ENCODE measurements around the gene NONO. TPM values are rescaled to one million over a fixed set of nuclear protein-coding genes. Genes with fewer than 3 reads are reported as not detected.
"Not testable (repeated sequence)": the region's sequence is repeated elsewhere in the genome, so short reads cannot be mapped to it uniquely, and the experiment has no call there.

NONO gene
- total RNA-seq, 1 donor from 2014 or later, result 353 TPM

DNA sequence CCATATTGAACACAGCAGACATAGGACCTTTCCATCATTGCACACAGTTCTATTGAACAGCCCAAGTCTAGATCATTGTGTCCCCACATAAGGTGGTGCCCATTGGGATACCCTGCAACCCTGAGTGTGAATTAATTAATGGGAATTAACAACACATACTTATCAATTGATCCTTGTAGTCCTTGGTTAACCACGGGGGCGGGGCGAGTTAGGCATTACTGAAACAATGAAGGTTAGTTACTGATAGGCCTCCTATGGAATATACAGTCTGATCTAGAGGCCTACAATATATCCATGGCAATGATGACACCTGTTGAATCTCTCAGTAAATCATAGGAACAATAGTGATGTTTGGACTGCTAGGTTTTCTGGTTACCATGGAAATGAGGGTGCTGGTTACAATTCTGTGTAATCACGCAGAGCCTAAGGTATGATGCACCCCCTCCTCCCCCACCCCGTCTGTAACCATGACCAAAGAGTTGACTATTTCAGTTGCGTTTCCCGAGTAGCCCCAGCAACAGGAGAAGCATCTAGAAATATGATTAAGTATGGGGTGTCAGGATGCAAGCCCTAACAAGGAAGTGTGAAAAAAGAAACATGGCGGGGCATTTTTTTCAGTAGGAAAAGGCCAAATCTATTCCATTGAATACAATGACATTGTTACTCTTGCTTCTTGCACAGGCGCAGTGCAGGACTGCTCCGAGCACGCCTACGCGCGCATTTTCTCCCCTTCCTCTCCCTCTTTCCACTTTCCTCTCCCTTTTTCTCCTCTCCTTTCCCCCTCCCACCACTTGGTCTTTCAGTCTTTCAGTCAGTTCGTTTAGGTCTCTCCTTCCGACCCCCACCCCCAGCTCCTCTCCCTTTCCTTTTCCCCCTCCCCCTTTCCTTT, 677 bp upstream of the NONO start:
- peak; percentile 40 to 61 for DNase-seq (ENCODE audit: low read depth in 2 of 2)

DNA sequence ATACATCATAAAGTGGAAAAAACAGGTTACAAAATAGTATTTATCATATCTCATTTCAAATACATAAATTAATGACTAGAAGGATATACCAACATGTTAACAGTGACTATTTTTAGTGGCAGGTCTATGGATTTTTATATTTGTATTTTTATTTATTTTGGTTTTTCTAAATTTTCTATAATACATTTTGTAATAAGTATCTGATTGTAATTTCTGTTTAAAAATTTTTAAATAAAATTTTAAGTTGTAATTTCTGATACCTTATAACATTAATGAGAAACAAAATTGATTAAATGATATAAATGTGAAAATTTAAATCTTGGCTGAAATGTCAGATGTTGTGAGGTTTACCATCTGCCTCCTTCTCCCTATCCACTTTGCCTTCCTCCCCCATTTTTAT, 2.5 kb downstream of the NONO start:
- no peak for DNase-seq (ENCODE audit: low read depth in 2 of 2)

DNA sequence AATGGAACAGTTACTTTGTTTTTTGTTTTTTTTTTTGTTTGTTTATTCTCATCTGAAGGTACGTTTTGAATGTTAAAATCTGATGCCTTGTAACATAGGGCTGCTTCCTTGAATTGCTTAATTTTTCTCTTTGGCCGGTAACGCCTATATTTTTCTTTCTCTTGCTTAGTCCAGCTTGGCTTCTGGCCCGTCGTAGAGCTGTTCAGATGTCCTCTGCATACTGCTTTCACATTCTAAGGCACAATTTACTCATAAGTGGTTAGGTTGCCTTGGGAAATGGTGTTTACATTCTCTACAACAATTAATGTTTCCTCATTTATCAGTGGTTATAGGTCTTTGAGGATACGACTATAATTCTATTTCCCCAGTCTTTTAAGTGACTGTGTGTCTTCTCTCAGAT, 7.9 kb downstream of the NONO start:
- no peak for DNase-seq (ENCODE audit: low read depth in 2 of 2)

DNA sequence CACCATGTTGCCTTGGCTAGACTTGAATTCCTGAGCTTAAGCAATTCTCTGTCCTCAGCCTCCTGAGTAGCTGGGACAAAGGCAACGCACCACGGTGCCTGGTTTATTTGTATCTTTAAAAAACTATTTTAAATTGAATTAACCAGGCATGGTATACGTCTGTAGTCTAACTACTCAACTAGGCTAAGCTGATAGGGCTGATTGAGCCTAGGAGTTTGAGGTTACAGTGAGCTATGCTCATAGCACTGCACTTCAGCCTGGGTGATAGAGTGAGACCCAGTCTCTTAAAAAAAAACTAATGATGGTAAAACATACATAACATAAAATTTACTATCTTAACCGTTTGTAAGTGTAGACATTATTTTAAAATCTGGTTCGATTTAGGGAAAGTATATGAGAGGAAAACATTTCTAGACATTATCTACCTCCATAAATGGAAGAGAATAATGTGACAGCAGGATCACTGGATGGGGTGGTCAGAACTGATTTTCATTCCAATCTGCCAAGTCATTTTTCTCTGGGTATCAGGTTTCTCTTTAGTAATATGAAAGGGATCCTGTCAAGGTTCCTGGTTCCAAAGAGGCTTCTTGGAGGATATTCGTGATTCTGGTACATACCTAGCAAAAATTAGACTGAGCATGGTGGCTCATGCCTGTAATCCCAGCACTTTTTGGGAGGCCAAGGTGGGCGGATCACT, 9.4 kb downstream of the NONO start:
- no peak for DNase-seq (ENCODE audit: low read depth in 2 of 2)

DNA sequence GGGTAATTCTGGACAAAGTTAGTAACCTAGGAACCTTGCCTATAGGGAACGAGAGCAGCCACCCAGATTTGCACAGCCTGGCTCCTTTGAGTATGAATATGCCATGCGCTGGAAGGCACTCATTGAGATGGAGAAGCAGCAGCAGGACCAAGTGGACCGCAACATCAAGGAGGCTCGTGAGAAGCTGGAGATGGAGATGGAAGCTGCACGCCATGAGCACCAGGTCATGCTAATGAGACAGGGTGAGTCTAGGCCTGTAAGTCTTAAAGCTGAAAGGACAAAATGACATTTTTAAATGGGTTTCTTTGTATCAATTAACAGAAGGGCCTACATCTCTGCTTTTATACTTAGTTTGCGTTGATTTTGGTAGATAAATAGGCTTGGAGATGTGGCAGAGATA, 13.4 kb downstream of the NONO start:
- no peak for DNase-seq (ENCODE audit: low read depth in 2 of 2)

DNA sequence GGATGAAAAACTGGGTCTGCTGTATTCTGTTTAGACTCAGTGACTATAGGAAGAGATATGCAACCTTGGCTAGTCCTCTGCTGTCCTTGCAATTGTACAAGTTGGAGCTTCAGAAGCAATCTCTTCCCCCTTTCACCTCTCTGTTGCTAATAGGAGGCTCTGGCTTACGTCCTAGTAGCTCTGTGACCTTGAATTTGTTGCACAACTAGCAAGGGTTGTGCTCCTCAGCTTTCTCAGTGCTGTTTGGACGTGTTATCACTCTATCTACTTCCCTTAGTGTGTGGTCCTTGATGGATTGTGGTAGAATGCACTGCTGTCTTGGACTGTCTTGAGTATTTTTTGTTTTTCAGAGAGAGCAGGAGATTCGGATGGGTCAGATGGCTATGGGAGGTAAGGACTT, 14.7 kb downstream of the NONO start:
- DNase-seq (ENCODE audit: low read depth in 2 of 2), result no peak

DNA sequence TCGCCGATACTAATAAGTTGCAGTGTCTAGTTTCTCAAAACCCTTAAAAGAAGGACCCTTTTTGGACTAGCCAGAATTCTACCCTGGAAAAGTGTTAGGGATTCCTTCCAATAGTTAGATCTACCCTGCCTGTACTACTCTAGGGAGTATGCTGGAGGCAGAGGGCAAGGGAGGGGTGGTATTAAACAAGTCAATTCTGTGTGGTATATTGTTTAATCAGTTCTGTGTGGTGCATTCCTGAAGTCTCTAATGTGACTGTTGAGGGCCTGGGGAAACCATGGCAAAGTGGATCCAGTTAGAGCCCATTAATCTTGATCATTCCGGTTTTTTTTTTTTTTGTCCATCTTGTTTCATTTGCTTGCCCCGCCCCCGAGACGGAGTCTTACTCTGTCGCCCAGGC, 16.6 kb downstream of the NONO start:
- not testable (repeated sequence) for DNase-seq (ENCODE audit: low read depth in 2 of 2)

DNA sequence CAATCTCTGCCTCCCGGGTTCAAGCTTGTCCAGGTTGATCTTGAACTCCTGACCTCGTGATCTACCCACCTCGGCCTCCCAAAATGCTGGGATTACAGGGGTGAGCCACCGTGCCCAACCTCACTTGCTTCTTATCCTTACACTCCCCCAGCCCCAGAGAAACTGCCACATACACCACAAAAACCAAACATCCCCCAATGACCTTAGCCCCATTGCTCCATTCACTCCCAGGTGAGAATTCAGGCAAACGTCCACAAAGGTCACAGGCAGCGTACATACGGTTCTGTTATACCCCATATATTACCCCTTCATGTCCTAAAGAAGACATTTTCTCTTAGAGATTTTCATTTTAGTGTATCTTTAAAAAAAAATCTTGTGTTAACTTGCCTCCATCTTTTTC, 17.1 kb downstream of the NONO start:
- DNase-seq (ENCODE audit: low read depth in 2 of 2), result not testable (repeated sequence)

DNA sequence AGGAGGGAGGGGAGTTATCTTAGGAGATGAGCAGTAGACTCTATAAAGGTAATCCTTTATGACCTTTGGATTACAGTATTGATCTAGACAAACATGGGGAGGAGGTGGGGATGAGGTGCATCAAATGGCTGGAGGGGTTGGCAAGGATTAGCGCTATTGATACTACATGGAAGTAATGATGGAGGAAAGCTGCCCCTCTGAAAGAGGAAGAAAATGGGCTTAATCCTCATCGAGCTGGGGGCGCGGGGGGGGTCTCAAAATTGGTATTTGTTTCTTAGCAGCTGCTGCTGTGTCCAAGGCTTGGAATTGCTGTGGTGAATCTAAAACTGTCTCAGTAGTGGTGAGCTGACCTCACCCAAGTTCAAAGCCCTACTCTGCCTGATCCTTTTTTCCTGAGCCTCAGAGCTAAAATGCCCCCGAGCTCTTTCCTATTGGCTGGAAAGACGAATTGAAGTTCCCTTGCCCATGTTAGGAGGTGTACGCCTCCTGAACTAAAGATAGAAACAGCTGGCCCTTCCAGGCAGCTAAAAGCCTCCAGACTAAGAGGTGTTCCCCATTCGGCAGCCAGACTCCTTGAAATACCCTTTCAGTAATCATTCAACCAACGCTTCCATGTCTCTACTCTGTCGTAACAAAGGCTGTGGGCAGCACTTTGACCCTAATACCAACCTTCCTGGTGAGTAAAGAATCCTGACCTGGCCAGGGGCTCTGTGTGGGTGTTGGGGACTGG, 17.9 kb downstream of the NONO start, which contains the start of gene ITGB1BP2:
Gene ITGB1BP2 (plus strand): TSS at position 556 of the 730 bp plus-strand sequence. CDS start 57 bp downstream, at position 613.
- DNase-seq (ENCODE audit: low read depth in 2 of 2), result no peak

DNA sequence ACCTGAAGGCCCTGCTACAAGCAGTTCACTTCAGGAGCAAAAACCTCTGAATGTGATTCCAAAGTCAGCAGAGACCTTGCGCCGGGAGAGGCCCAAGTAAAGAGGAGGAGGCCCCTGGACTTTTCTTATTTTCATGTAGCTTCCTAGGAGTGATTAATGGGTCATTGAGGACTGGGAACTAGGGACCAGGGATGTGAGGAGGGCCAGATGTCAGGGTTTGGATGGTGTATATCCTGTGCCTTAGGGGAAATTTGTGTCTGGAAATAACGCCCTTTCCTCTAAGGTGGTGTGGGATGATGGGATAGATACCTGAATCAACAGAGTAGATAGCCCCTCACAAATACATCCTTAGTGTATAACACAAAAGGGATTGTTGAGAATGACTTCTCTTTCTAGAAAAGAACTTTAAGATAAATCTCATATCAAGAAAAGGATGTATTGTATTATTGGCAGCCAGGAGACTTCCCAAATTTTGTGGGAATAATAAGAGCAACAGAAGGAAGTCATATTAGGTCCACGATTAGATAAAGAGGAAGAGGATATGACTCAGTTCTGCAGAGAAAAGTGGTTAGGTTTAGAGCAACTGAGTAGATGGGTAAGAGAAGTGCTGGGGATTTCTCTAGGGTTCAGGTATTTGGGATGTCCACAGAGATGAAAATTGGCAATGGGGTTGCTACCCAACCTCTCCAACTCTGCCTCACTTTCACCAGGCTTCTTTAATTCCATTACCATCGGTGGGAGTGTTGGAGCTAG, 19.2 kb downstream of the NONO start:
- peak in 1 of 2 donors; percentile 28 for DNase-seq (ENCODE audit: low read depth in 2 of 2)

DNA sequence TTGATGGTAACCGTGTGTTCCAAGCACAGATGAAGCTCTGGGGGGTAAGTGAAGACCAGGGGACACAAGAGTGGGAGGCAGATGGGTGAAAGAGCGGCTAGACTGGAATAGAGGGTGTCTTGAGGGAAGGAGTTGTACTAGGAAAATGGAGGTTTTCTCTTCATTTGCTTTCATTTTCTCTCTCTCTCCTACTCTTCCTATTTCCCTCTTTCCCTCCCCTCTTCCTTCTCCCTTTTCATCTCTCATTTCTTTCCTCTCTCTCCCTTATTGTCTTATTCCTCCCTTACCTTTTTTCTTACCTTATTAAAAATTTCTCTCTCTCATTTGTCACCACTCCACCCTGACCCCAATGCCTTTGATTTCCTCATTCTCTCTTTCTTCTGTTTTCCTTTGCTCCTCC, 21.1 kb downstream of the NONO start:
- DNase-seq (ENCODE audit: low read depth in 2 of 2), result no peak

DNA sequence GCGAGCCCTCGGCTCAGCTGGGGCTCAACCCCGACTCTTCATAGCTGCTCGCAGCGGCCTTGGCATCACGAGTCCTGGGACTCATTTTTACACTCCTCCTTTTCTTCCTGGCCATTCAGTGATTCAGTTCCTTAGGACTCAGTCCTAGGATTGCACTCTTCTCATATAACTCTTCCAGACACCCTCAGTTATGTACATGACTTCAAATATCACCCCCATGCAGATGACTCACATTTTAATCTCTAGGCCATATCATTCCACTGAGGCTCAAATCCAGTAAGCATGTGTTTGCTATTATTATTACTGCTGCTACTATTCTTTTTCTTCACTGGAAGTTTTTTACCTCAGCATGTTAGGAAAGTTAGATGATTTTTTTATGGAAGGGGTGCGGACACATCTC, 32.5 kb downstream of the NONO start:
- no peak for DNase-seq (ENCODE audit: low read depth in 2 of 2)

DNA sequence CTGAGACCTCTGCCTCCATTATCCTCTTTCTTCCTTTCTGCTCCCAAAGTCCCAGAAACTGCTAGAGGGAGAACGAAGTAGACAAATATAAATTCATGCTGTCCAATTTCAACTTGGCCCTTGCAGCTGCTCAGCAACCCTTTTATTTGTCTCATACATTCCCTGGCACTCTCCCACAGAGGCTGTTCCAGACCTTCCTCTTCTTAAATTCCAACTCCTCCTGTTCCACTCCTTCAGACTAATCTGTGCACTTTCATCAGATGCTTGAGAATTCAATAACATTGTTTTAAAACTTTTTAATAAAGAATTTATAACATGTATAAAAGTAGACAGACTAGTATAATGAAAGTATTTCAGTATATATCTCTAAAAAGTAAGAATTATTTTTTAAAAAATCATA, 33.5 kb downstream of the NONO start:
- DNase-seq (ENCODE audit: low read depth in 2 of 2), result not testable (repeated sequence)

DNA sequence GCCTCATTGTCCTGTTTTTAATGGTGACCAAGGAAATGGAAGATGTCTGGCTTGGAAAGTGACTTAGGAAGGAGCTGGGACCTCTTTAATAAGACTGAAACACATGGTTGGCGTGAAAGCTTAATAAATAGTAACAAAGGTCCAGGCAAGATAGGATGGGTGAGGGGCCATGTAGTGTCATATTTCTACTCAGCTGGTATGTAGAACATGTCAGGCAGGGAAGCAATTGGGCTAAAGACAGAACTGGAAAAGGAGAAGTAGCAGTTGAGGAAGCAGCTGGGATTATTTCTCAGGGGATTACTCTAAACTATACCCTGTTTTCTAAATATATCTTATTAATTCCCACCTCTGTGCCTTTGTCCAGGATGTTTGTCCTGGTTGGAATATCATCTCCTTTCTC, 36.7 kb downstream of the NONO start:
- no peak for DNase-seq (ENCODE audit: low read depth in 2 of 2)

DNA sequence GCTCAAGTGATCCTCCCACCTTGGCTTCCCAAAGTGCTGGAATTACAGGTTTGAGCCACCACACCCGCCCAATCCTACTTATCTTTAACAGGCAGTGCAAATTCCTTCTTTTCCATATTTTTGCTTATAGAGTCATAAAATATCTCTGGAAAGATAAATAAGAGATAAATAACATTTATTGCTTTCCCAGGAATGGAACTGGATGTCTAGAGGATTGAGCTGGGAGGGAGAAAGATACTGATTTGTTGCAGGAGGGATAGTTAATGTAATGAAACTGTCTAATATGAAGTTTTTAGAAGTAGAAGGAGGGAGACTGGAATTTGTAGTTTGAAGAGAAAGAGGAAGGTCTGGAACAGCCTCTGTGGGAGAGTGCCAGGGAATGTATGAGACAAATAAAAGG, 38.3 kb downstream of the NONO start:
- no peak for DNase-seq (ENCODE audit: low read depth in 2 of 2)

DNA sequence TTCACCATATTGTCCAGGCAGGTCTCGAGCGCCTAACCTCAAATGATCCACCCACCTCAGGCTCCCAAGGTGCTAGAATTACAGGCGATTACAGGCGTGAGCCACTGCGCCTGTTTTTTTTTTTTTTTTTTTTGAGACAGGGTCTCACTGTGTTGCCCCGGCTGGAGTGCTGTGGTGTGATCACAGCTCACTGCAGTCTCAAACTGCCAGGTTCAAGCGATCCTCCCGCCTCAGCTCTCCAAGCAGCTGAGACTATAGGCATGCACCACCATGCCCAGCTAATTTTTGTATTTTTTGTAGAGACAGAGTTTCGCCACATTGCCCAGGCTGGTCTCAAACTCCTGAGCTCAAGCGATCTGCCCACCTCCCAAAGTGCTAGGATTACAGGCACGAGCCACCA, 41.0 kb downstream of the NONO start:
- not testable (repeated sequence) for DNase-seq (ENCODE audit: low read depth in 2 of 2)

DNA sequence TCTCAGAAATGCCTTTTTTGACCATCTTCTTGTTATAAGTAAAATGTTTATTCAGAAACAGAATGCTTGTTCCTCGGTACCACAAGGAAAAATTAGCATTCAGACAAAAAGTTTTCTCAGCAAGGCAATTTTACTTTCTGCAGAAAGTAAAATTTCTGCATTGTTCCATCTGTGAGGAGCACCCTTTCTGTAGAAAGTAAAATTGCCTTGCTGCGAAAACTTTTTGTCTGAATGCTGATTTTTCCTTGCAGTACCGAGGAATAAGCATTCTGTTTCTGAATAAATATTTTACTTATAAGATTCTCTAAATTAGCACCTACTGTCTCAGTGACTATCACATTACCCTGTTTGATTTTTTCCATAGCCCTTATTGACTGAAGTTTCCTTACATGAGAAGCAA, 43.0 kb downstream of the NONO start:
- DNase-seq (ENCODE audit: low read depth in 2 of 2), result no peak

DNA sequence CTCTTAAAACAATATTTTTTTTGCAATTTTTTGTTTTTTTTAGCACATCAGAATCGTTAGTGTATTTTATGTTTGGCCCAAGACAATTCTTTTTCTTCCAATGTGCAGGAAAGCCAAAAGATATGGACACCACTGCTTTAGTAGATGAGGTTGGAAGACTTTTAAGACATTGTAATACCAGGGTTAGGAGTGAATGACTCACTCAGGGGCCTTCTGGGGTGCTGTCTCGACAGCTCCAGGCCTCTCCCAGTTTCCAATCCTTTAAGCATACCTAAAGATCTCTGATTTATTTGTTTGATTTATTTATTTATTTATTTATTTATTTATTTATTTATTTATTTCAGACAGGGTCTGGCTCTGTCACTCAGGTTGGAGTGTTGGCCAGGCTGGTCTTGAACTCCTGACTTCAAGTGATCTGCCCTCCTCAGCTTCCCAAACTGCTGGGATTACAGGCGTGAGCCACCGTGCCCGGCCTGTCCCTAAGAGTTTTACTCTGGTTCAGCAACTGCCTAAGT, 65.8 kb downstream of the NONO start:
- DNase-seq (ENCODE audit: low read depth in 2 of 2), result not testable (repeated sequence)

DNA sequence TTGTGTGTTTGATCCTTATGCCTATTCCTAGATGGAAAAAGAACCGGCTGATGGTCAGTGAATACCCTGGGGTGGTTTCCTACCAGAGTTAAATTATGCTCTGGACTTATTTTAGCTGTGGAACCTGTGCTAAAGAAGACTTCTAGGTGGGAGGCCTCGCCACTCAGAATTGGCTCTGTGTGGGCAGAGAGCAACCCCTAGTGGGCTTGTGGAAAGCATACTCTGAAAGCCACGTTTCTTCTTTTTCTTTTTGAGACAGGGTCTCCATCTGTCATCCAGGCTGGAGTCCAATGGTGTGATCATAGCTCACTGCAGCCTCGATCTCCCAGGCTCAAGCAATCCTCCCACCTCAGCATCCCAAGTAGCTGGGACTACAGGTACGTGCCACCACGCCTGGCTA, 66.4 kb downstream of the NONO start:
- DNase-seq (ENCODE audit: low read depth in 2 of 2), result not testable (repeated sequence)

Data from dermis microvascular lymphatic vessel endothelial cell (primary cell).